ENCODE results near the gene ITPK1.

The ITPK1 gene

DNA sequence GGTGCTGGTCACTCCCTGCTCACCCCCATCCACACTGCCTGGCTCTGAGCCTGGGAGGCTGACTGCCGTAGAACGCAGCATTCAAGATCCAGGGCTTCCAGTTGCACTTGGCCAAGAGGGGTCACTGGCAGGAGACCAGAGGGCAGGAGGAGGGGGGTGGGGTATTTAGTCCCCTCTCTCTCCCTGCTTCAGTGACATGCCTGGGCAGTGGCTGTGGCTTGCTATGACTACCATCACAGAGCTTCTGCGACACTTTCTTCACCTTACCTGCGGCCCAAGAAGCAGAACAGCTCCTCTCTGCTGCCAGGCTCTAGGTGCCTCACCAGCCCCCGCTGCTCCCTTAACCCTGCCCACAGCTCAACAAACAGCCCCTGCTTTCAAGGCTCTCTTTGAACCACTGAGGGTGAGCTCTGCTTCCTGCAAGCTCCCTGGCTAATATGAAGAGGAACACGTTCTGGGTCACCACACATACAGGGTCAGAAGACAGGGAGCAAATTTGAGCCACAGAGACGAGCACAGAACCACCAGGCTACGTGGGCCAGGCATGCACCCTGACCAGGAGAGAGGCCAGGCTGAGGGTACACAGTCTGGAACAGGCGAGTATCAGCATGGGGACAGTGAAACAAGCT lies 55.7 kb downstream of the ITPK1 start:
- no peak for DNase-seq (ENCODE audit: low spot score)

DNA sequence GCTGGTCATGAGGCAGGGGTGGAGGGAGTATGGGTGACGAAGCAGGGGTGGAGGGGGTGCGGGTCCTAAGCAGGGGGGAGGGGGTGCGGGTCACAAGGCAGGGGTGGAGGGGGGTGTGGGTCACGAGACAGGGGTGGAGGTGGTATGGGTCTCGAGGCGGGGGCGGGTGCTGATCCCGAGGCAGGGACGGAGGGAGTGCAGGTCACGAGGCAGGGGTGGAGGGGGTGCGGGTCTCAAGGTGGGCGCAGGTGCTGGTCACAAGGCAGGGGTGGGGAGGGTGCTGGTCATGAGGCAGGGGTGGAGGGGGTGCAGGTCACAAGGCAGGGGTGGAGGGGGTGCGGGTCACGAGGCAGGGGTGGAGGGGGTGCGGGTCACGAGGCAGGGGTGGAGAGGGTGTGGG lies 56.5 kb downstream of the ITPK1 start:
- DNase-seq (ENCODE audit: low spot score), result no peak

DNA sequence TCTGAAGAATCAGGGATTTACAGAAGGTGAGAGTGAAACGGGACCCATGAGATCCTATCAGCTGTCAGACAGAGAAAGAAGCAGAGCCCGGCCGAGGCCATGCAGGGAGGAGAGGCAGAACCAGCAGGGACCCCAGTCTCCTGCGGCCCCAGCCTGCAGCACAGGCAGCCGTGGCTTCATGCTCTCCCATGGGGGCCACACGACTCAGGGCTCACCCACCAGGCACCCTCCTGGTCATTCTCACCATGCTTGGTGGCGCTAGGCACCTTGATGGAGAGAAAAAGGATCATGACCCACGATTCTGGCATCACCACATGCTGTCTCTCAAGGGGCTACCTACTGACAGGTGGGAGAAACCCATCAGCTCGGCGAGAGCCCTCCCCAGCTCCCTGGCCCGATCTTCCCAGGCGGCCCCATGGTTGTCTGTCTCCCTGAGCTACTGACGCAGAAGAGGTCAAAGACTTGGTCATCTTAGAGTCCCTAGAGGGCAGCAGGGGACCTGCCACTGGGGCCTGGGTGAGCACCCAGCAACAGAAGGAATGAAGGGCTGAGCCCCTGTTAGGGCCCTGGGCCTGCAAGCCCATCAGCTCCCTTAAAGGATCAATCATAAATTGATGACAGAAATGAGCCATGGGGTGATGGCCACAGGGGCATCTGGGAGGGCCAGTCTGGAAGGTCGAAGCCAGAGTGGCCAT lies 58.0 kb downstream of the ITPK1 start:
- no peak for DNase-seq (ENCODE audit: low spot score)

DNA sequence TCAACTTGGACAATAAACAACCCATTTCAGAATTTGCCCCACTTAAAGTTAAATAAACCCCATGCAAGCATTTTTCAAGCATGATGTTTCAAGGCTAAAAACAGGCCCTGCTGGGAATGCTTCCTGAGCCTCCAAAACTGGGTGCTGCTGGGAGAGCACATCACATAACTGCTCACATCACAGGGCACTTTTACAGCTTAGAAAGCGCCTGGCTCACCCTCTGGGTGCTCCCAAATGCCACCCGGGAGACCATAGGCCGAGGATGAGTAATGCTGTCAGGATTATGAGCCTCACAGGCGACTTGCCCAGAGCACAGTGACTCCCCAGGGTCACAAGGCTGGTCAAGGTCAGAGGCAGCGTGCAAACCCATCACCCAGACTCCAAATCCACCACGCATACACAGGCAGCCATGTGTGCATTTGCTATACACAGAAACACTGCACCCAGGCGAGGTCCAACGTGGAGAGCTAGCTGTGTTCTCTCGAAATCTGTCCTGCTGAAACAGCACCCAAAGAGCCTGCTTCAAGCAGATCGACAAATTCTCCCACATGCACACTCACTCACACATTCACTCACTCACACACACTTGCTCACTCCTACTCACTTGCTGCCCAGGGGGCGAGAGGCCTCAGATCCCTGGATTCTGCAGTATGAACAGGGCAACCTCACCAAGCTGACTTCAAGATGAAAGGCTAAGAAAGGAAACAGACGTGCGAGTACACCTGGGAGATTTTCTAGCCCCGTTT lies 58.7 kb downstream of the ITPK1 start:
- no peak for DNase-seq (ENCODE audit: low spot score)

DNA sequence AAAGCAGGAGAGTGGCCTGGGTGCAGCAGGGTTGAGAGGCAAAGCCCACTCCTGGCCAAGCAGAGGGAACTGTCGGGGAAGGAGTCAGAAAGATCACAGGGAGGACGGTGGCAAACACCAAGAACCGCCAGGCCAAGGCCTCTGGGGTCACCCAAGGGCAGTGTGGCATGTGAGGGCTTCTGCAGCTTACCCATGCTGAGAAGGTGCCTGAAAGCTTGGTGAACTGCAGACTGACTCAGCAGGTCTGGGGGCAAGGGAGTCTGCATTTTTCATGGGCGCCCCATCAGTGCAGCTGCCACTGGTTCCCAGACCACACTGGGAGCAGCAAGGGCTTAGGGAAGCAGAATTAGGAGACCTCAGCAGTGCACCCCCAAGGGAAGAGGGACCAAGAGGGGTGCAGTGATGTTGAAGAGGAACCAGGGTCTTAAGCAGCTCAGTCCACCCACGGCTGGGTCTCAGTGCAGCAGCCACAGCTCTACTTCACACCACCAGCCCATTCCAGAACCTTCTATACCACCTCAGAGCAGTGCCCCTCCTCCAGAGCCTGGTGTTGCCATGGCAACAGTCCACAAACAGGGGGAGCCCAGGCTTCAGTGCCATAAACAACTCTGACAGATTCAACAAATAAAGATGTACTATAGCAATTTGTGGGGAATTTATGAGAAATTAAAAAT lies 59.4 kb downstream of the ITPK1 start:
- no peak for DNase-seq (ENCODE audit: low spot score)

DNA sequence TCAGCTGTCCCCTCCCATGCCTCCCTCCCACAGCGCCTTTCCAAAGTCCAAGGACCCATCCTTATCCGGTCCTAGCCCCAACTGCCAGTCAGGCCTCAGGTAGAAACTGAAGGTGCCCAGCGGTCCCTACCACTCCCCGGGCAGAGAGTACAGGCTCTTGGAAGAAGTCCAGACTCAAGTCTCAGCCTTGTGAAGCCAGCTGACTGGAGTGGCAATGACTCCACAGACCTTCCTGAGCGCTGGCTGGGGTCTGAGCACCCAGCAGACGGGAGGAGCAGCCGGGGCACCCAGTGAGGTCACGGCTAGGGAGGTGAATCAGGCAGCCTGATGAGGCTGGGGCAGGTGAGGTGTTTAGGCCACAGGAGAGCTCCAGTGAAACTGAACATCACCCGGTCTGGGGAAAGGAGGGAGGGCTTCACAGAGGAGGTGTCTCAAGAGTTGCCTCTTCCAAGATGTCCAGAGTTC lies 60.0 kb downstream of the ITPK1 start:
- DNase-seq (ENCODE audit: low spot score), result no peak

DNA sequence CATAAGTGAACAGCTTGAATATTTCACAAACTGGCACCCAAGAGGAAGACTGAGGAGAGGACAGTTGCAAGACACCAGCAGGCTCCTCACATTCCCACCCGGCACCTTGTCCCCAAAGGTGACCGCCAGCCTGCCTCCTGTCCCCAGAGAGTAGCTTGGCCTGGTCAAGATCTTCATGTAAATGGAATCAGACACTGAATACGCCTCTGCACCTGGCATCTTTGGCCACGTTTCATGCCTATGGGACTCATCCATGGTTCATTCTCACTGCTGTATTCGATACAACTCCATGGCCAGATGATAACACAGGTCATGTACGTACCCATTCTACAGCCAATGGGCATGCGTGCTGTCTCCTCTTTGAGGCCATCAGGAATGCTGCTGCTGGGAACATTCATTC lies 60.8 kb downstream of the ITPK1 start:
- DNase-seq (ENCODE audit: low spot score), result no peak

DNA sequence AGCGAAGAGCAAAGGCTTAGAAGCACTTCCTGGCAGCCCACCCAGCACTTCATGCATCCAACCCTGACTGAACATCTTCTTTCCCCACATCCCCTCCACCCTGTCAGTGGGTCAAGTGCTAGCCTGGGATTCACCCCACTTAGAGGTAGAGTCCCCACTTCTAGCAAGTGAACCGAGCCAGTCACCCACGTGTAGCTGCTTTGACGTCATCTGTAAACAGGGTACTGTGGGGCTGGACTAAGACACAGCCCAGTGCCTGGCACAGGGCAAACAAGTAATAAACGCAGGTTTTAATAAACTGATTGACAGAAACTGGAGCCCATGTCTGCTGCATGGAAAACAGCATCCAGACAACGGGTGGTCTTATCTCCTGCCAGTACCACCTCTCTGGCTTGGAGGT lies 61.7 kb downstream of the ITPK1 start:
- no peak for DNase-seq (ENCODE audit: low spot score)

DNA sequence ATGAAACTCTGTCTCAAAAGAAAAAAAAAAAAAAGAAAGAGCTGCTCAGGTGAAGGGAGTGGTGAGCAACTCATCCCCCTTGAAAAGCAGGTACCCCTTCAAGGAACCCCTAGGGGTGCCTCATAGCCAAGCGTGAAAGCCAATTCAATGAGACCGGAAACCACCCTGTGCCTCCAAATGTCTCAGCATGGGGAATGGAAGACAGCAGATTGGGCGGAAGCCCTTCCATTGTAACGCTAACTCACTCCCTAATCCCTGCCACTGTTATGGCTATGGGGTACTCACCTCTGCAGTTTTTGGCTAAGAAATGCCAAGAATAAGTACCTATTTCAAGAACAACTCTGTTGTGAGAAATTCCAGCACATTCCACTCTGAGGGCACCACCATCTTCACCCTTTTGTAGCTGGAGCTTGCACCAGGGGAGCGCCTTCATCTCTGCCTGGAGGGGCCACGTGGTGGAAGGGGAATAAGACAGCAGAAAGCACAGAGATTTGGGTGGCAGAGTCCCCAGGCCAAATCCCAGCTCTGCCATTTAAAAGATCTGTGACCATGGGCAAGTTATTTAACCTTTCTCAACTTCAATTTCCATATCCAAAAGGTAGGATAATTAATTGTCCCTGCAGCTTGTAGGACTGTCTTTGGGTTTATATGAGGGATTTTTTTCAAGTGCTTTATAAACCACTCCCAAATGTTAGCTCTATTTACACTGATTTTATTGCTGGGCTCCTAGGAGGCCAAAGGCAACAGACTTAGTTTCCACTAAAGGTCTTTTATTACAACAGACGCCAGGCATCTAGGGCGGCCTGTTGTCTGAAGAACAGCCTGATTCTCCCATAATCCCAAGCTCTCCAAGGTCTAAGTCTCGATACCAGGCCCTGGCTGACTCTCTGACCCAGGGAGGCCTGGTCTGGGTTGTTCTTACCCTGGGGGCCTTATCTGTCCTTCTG lies 63.9 kb downstream of the ITPK1 start:
- no peak for DNase-seq (ENCODE audit: low spot score)

DNA sequence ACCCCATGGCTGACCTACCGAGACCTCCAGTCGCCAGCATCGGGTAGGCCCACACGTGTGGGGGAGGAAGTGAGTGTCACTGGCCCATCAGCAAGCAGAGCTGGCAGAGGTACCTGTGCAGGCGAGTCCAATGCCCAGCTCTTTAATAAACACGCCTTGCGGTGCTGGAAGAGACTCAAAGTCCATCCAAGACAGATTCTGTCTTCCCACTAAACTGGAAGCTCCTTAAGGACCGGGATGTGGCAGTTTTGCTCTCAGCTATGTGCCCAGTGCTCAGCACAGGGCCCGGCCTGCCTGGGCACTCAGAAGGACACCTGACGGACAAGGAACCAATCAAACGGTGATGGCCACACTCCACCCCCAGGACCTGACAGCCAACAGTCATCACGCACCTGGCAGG lies 65.0 kb downstream of the ITPK1 start:
- DNase-seq (ENCODE audit: low spot score), result no peak

DNA sequence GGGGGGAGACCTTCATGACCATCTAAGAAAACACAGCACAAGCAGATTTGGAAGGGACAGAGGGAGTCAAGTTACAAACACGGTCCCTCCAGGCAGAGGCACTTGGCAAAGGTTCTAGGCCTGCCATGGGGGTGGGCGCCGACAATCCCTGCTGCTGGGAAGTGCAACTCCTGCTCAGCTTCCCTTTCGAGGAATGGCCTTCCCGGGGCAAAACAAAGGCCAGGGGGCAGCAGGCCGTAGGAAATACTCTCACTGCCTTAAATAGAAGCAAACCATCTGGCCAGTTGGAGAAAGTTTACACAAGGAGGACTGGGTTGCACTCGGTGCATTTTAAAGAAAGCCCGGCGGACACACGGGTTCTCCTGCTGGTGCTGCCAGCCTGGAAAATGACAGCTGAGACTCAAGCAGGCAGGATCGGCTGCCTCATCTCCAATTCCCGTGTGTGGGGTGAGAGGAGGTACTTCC lies 65.8 kb downstream of the ITPK1 start:
- no peak for DNase-seq (ENCODE audit: low spot score)

DNA sequence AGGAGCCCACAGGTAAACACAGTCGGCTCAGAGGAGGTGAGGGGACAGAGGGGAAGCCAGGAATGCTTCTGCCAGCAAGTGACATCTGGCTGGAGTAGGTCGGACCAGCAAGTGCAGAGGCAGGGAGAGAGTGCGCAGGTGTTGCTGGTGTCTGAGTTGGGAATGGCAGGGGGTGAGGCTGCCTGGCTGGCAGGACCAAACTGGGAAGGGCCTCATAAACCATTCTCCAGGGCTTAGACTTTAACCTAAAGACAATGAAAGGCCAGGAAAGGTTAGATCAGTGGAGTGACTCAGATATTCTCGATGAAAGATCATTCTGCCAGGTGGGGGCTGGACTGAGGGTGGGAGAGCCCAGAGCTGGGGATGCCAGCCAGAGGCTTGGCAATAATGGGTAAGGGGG lies 66.4 kb downstream of the ITPK1 start:
- no peak for DNase-seq (ENCODE audit: low spot score)

DNA sequence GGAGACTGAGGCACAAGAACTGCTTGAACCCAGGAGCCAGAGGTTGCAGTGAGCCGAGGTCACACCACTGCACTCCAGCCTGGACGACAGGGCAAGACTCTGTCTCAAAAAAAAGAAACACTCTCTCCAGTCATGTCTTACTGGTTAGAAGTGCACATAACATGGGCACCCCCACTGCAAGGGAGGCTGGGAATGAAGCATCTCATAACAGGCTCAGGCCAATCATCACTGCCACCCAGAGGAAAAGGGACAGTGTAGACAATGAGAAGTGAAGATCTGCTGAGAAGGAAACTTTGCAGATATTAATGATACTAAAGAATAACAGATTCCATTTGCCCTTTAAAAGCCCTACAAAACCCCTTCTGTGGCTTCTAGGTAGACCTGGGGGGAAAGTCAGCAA lies 66.9 kb downstream of the ITPK1 start:
- DNase-seq (ENCODE audit: low spot score), result no peak

DNA sequence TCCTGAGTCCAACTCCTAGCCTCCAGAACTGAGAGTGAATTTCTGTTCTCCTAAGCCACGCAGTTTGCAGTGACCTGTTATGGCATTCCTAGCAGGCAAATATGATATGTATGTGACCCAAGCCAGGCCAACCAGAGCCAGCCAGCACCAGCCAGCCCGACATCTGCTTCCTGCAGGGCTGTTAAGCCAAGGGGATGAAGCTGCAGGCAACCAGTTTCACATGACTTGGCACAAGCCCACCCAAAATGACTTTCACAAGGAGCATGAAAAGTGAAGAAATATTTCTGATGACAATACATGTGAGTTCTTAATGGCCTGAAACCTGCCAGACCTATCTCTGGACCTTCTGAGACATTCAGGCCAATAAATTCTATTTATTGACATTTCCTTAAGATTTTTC lies 68.1 kb downstream of the ITPK1 start:
- DNase-seq (ENCODE audit: low spot score), result no peak

DNA sequence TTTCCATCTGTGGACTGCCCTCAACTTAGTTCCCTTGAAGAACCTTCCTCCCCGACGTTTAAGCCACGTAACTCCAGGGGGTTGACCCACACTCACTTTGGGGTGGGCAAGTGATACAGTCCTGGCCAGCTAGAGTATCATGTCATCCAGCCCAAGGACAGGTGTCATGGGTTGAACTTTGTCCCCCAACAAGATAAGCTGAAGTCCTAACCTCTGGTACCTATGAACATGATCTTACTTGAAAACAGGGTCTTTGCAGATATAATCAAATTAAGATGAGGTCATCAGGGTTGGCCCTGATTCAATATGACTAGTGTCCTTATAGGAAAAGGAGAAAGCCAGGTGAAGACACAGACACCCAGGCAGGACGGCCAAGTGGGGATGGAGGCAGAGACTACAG lies 68.6 kb downstream of the ITPK1 start:
- no peak for DNase-seq (ENCODE audit: low spot score)

DNA sequence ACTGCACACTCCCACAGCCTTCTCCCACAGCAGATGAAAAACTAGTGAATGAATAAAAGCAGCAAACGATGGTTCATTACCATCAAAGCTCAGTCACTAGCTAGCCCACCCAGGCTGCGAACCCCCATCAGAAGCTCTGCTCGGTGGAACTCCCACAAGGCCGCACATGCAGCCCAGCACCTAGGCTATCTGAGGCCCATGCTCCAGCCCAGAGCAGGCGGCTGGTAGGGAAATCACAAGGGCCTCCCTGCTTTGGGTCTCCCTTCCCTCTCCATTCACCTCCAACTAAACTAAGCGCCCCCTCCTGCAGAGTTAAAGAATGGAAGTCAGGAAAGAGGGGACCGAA lies 69.0 kb downstream of the ITPK1 start:
- DNase-seq (ENCODE audit: low spot score), result no peak

DNA sequence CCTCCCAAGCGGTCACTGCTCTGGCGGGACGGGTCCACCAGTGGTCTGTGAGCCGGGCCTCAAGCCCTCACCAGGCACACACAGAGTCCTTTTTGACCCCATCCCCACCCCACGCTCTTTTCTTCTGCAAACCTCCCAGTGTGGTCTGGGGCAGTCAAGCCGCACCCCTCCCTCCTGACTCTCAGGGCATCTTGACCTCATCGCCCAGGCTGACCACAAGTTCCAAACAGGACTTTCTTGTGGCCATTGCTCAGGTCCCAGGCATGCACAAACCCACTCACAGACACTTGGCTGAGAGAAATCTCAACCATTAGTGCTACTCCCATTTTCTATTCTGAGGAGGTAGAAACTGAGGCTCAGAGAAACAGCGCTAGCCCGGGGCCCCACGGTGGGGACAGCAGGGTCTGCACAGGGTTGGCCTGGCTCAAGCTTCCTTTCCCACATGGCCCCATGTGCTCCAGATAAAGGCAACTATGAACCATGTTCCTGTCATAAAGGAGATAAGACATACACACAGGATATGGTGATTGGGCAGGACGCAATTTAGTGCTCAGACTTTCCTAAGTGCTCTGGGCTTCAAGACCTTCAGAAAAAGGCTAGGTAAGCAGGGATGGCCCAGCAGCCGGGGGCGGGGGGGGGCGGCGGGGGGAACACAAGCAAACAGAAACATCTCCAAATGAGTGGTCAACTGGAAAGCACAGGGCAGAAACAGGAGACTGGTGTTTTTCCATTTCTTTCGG lies 69.6 kb downstream of the ITPK1 start:
- DNase-seq (ENCODE audit: low spot score), result no peak

DNA sequence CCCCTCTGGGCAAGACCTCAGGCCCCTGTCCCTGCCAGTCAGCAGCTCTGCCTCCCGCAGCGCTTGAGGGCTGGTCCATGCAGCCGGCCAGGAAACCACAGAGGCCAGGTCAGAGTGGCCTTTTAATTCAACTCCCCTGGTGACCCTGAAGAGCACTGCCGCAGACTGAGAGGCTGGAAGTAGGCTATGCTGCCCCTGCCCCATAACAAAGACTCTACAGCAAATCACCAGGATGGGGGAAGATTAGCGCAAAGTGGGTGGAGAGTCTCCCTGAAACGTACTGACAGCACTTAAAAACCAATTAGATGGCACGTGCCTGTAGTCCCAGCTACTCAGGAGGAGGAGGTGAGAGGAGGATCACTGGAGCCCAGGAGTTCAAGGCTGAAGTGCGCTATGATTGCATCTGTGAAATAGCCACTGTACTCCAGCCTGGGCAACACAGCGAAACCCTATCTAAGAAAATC lies 70.5 kb downstream of the ITPK1 start:
- no peak for DNase-seq (ENCODE audit: low spot score)

DNA sequence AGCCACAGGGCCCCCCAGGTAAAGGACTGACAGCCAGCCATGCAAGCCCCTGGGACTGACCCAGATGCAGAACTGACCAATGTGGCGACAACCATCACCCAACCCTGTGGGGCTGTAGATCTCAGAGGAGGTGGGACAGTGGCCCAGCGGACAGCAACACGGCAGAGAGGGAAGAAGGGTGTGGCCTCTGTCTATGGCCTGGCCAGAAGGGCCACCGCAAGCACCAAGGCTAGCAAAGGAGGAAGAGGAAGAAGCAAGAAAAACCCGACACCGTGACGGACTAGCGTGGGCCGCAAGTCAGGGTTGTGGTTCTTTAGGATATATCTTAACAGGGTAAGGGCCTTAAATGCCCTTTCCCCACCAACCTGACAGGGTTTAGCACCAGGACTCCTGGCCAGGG lies 71.2 kb downstream of the ITPK1 start:
- no peak for DNase-seq (ENCODE audit: low spot score)

DNA sequence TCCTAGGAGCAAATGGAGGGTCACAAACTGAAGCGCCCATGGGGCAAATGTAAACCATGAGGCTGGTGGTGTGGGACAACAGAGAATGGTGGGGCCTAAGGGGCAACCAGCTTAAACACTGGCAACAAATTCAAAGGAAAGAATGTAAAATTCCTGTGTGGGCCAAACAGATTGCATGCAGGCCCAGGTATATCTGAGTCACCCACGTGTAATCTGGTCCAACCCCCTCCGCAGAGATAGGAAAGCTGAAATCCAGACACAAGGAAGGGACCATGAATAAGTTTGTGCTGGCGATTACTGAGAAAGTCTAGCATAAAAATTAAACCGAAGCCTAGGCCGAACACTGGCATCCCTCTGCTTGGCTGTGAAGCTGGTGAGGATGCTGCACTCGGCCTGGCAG lies 71.6 kb downstream of the ITPK1 start:
- DNase-seq (ENCODE audit: low spot score), result no peak

All from germinal center (tissue), 1 donor.